Immature natural killer cell (primary cell): ENCODE results near the gene RPS8. TPM values are rescaled to one million over a fixed set of nuclear protein-coding genes. Genes with fewer than 3 reads are reported as not detected.
A peak's percentile ranks its signal among the peaks of the same experiment; 100 is the strongest.
"Not testable (repeated sequence)": the region's sequence is repeated elsewhere in the genome, so short reads cannot be mapped to it uniquely, and the experiment has no call there.

ENCODE experiments used
- DNase-seq, 3 donors: peaks; one replicate each; pipeline ENCODE4 v3.0.0; 2022; ENCODE audit warnings: mixed read lengths in 1 of 3
- H3K27ac Mint-ChIP-seq, 6 donors: one replicate each; pipeline ENCODE4 v1.8.0; 2020; ENCODE audit warnings: mixed read lengths in 6 of 6, mild to moderate bottlenecking in 5 of 6, inconsistent platforms in 4 of 6, moderate library complexity in 3 of 6
- H3K27me3 Mint-ChIP-seq, 3 donors: one replicate each; pipeline ENCODE4 v1.8.0; 2020 to 2021; ENCODE audit warnings: low read depth in 3 of 3, mild to moderate bottlenecking in 3 of 3, mixed read lengths in 3 of 3, moderate library complexity in 3 of 3, inconsistent platforms in 1 of 3
- H3K36me3 Mint-ChIP-seq, 3 donors: one replicate each; pipeline ENCODE4 v1.8.0; 2020; ENCODE audit warnings: mixed read lengths in 3 of 3, inconsistent platforms in 2 of 3, mild to moderate bottlenecking in 2 of 3
- H3K4me1 Mint-ChIP-seq, 2 donors: one replicate each; pipeline ENCODE4 v1.8.0; 2020; ENCODE audit warnings: inconsistent platforms in 2 of 2, mild to moderate bottlenecking in 2 of 2, mixed read lengths in 2 of 2, moderate library complexity in 1 of 2
- H3K4me3 Mint-ChIP-seq, 5 donors: one replicate each; pipeline ENCODE4 v1.8.0; 2020; ENCODE audit warnings: mild to moderate bottlenecking in 5 of 5, mixed read lengths in 5 of 5, inconsistent platforms in 3 of 5, moderate library complexity in 3 of 5
- H3K9me3 Mint-ChIP-seq, 6 donors: one replicate each; pipeline ENCODE4 v1.8.0; 2020; ENCODE audit warnings: mild to moderate bottlenecking in 6 of 6, mixed read lengths in 6 of 6, inconsistent platforms in 4 of 6, moderate library complexity in 3 of 6
- polyA plus RNA-seq, 3 donors: library from polyadenylated mRNA; unstranded; fragments of 300-500 nt; fragmentation: Illumina TruSeq; gene quantifications; one replicate each; pipeline ENCODE4 v1.2.3, GENCODE V29; 2021

RPS8 gene
- polyA plus RNA-seq, result 100 to 1,000 TPM; 412 to 772 (median 474) TPM

- peak within 1 kb of the TSS; percentile 95 to 99 (median 98) for H3K27ac Mint-ChIP-seq
- peaks cover 4 to 24% (median 14%) of the 10 kb centered on the region in 3 donors for H3K36me3 Mint-ChIP-seq
- peaks cover 32 to 46% of the 10 kb centered on the region in 2 donors for H3K4me1 Mint-ChIP-seq
- no peaks in the 10 kb centered on the region for H3K9me3 Mint-ChIP-seq
- peaks cover 2 to 12% (median 9%) of the 10 kb centered on the region in 3 donors for H3K27me3 Mint-ChIP-seq
- peak within 1 kb of the TSS; percentile 87 to 96 (median 95) for H3K4me3 Mint-ChIP-seq
- peak; percentile 88 to 89 (median 88) for DNase-seq
These were observed at the start of gene RPS8 for GRCh38 chr1:44775078-44775929. Gene RPS8, plus strand, starts transcription at chr1:44775540. Its CDS starts 57 bp downstream, at chr1:44775597.

- H3K27me3 Mint-ChIP-seq, result peaks cover 11 to 16% (median 11%) of the 10 kb centered on the region in 3 donors
- no peaks in the 10 kb centered on the region for H3K36me3 Mint-ChIP-seq
- H3K27ac Mint-ChIP-seq, result peak within 1 kb of the TSS; percentile 99 to 100 (median 100)
- peak within 1 kb of the TSS; percentile 79 to 91 (median 87) for H3K4me3 Mint-ChIP-seq
- peak; percentile 88 to 90 (median 90) for DNase-seq
- H3K9me3 Mint-ChIP-seq, result no peaks in the 10 kb centered on the region
- peaks cover 18 to 22% of the 10 kb centered on the region in 2 donors for H3K4me1 Mint-ChIP-seq
These were observed 44.4 kb upstream of the RPS8 start, which contains the start of gene RNU5D-1 for GRCh38 chr1:44730741-44731512. Gene RNU5D-1, minus strand, starts transcription at chr1:44731170.

GRCh38 chr1:44733365-44733764 is 42.0 kb upstream of the RPS8 start:
- no peaks in the 10 kb centered on the region for H3K36me3 Mint-ChIP-seq
- DNase-seq, result no peak
- H3K4me3 Mint-ChIP-seq, result no peak overlapping the region
- no peak overlapping the region for H3K27ac Mint-ChIP-seq
- no peaks in the 10 kb centered on the region for H3K9me3 Mint-ChIP-seq
- peaks cover 11 to 19% (median 14%) of the 10 kb centered on the region in 3 donors for H3K27me3 Mint-ChIP-seq
- H3K4me1 Mint-ChIP-seq, result peaks cover 18 to 22% of the 10 kb centered on the region in 2 donors

- no peak overlapping the region for H3K27ac Mint-ChIP-seq
- H3K4me1 Mint-ChIP-seq, result peaks cover 18 to 22% of the 10 kb centered on the region in 2 donors
- no peaks in the 10 kb centered on the region for H3K36me3 Mint-ChIP-seq
- no peak for DNase-seq
- H3K4me3 Mint-ChIP-seq, result no peak overlapping the region
- peaks cover 11 to 19% (median 14%) of the 10 kb centered on the region in 3 donors for H3K27me3 Mint-ChIP-seq
- no peaks in the 10 kb centered on the region for H3K9me3 Mint-ChIP-seq
These were observed 41.6 kb upstream of the RPS8 start for GRCh38 chr1:44733784-44734183.

GRCh38 chr1:44735992-44736391 is 39.3 kb upstream of the RPS8 start:
- H3K36me3 Mint-ChIP-seq, result no peaks in the 10 kb centered on the region
- no peak for DNase-seq
- H3K27me3 Mint-ChIP-seq, result peaks cover 3 to 17% (median 5%) of the 10 kb centered on the region in 3 donors
- no peaks in the 10 kb centered on the region for H3K9me3 Mint-ChIP-seq
- no peak overlapping the region for H3K4me3 Mint-ChIP-seq
- peaks cover 20 to 26% of the 10 kb centered on the region in 2 donors for H3K4me1 Mint-ChIP-seq
- H3K27ac Mint-ChIP-seq, result no peak overlapping the region

GRCh38 chr1:44738953-44739306 is 36.4 kb upstream of the RPS8 start:
- peaks cover 0 to 13% (median 2%) of the 10 kb centered on the region in 3 donors for H3K27me3 Mint-ChIP-seq
- not testable (repeated sequence) for H3K9me3 Mint-ChIP-seq, H3K36me3 Mint-ChIP-seq, DNase-seq
- peak overlapping the region; percentile 93 to 97 (median 95) for H3K4me3 Mint-ChIP-seq
- H3K4me1 Mint-ChIP-seq, result peaks cover 17 to 20% of the 10 kb centered on the region in 2 donors
- peak overlapping the region; percentile 94 to 97 (median 95) for H3K27ac Mint-ChIP-seq

- DNase-seq, result peak; percentile 94 to 95 (median 94)
- no peaks in the 10 kb centered on the region for H3K9me3 Mint-ChIP-seq
- peaks cover 17 to 20% of the 10 kb centered on the region in 2 donors for H3K4me1 Mint-ChIP-seq
- H3K27me3 Mint-ChIP-seq, result peaks cover 0 to 13% (median 2%) of the 10 kb centered on the region in 3 donors
- H3K36me3 Mint-ChIP-seq, result no peaks in the 10 kb centered on the region
- peak within 1 kb of the TSS; percentile 94 to 97 (median 95) for H3K27ac Mint-ChIP-seq
- peak within 1 kb of the TSS; percentile 93 to 97 (median 95) for H3K4me3 Mint-ChIP-seq
These were observed 35.8 kb upstream of the RPS8 start, which contains the start of gene KIF2C for GRCh38 chr1:44739307-44740178. Gene KIF2C, plus strand, starts transcription at chr1:44739837. Its CDS starts 96 bp downstream, at chr1:44739933.

- Mint-ChIP-seq H3K27me3 (peaks cover 0 to 11% (median 2%) of the 10 kb centered on the region in 3 donors), H3K27ac (peak overlapping the region; percentile 94 to 97 (median 95)), H3K36me3 (no peaks in the 10 kb centered on the region), H3K9me3 (no peaks in the 10 kb centered on the region), H3K4me3 (peak overlapping the region; percentile 93 to 97 (median 95)), H3K4me1 (peaks cover 17 to 20% of the 10 kb centered on the region in 2 donors)
- DNase-seq, result no peak
These were observed 35.1 kb upstream of the RPS8 start for GRCh38 chr1:44740179-44740617.

- no peak overlapping the region for H3K4me3 Mint-ChIP-seq
- peaks cover 17 to 20% of the 10 kb centered on the region in 2 donors for H3K4me1 Mint-ChIP-seq
- peaks cover 0 to 9% (median under 1%) of the 10 kb centered on the region in 3 donors for H3K27me3 Mint-ChIP-seq
- no peaks in the 10 kb centered on the region for H3K9me3 Mint-ChIP-seq
- DNase-seq, result no peak
- H3K27ac Mint-ChIP-seq, result no peak overlapping the region
- no peaks in the 10 kb centered on the region for H3K36me3 Mint-ChIP-seq
These were observed 32.1 kb upstream of the RPS8 start for GRCh38 chr1:44743211-44743610.

GRCh38 chr1:44747878-44748277 is 27.5 kb upstream of the RPS8 start:
- Mint-ChIP-seq H3K4me1 (no peaks in the 10 kb centered on the region), H3K36me3 (no peaks in the 10 kb centered on the region), H3K9me3 (no peaks in the 10 kb centered on the region), H3K27ac (no peak overlapping the region), H3K4me3 (no peak overlapping the region), H3K27me3 (peaks cover 0 to 2% (median 0%) of the 10 kb centered on the region in 3 donors)
- no peak for DNase-seq

- H3K27me3 Mint-ChIP-seq, result no peaks in the 10 kb centered on the region
- peak overlapping the region in 4 of 6 donors; percentile 19 to 50 (median 28) for H3K27ac Mint-ChIP-seq
- H3K4me1 Mint-ChIP-seq, result peaks cover 8 to 12% of the 10 kb centered on the region in 2 donors
- H3K4me3 Mint-ChIP-seq, result no peak overlapping the region
- H3K36me3 Mint-ChIP-seq, result no peaks in the 10 kb centered on the region
- H3K9me3 Mint-ChIP-seq, result no peaks in the 10 kb centered on the region
- DNase-seq, result no peak
These were observed 17.9 kb upstream of the RPS8 start for GRCh38 chr1:44757420-44757819.

- no peaks in the 10 kb centered on the region for H3K9me3 Mint-ChIP-seq
- H3K27ac Mint-ChIP-seq, result no peak overlapping the region
- H3K36me3 Mint-ChIP-seq, result no peaks in the 10 kb centered on the region
- no peak overlapping the region for H3K4me3 Mint-ChIP-seq
- H3K27me3 Mint-ChIP-seq, result no peaks in the 10 kb centered on the region
- DNase-seq, result no peak
- H3K4me1 Mint-ChIP-seq, result peaks cover 8 to 12% of the 10 kb centered on the region in 2 donors
These were observed 16.3 kb upstream of the RPS8 start for GRCh38 chr1:44759077-44759476.

GRCh38 chr1:44760876-44761275 is 14.5 kb upstream of the RPS8 start:
- no peaks in the 10 kb centered on the region for H3K36me3 Mint-ChIP-seq
- no peaks in the 10 kb centered on the region for H3K27me3 Mint-ChIP-seq
- H3K4me1 Mint-ChIP-seq, result peaks cover 8 to 12% of the 10 kb centered on the region in 2 donors
- no peak overlapping the region for H3K4me3 Mint-ChIP-seq
- no peaks in the 10 kb centered on the region for H3K9me3 Mint-ChIP-seq
- peak overlapping the region in 1 of 6 donors; percentile 26 for H3K27ac Mint-ChIP-seq
- DNase-seq, result no peak
